Measurements from ENCODE around the gene TNP1. TPM values are rescaled to one million over a fixed set of nuclear protein-coding genes. Genes with fewer than 3 reads are reported as not detected.

Gene TNP1
- total RNA-seq, 1 donor from 2014 or later = not detected

- DNase-seq = peak; percentile 36
Measured at GRCh38 chr2:216838151-216838550, 21.7 kb downstream of the TNP1 start.

GRCh38 chr2:216837740-216838139, 22.1 kb downstream of the TNP1 start:
- DNase-seq = no peak

GRCh38 chr2:216833061-216833460, 26.8 kb downstream of the TNP1 start:
- DNase-seq = peak; percentile 40

- no peak for DNase-seq
Measured at GRCh38 chr2:216830346-216830745, 29.5 kb downstream of the TNP1 start.

DNA sequence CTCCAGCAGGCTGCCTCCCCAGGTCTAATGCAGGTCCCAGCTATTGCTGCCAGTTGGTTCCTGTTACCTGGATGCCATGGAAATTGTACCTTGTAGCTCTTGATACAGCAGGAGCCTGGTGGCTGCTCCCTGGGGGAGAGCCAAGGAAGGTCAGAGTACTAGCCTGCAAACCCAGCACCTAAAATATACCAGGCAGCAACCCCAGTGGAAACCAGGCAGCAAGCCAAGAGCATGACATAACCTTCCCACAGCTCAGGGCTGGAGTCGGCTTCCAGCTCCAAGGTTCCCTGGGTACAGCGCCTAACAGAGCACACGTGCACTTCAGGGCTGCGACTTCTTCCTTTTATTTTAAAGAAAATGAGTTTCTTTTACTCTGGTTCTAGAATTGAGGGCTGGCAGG, 30.3 kb downstream of the TNP1 start:
- DNase-seq = peak; percentile 24

- DNase-seq = no peak
Measured at GRCh38 chr2:216827073-216827720, 32.7 kb downstream of the TNP1 start.

DNA sequence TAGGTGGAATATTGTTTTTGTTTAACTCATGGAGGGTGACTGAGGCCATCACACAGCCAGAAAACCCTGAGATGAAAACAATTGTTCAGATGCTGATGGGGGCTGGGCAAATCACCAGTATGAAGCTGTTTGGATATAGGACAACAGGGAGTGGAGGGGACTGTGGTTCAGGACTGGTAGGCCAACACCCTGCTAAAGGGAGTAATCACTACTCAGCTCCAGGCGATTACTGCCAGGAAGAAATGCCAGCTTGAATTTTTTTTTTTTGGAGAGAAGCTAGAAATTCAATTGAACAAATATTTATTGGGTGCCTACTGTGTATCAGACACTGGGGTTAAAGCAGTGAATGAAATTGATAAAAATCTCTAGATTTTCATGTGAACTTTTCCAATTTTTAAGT, 37.4 kb downstream of the TNP1 start:
- no peak for DNase-seq

GRCh38 chr2:216820709-216821108, 39.2 kb downstream of the TNP1 start:
- DNase-seq = no peak

GRCh38 chr2:216819766-216820165, 40.1 kb downstream of the TNP1 start:
- no peak for DNase-seq

DNA sequence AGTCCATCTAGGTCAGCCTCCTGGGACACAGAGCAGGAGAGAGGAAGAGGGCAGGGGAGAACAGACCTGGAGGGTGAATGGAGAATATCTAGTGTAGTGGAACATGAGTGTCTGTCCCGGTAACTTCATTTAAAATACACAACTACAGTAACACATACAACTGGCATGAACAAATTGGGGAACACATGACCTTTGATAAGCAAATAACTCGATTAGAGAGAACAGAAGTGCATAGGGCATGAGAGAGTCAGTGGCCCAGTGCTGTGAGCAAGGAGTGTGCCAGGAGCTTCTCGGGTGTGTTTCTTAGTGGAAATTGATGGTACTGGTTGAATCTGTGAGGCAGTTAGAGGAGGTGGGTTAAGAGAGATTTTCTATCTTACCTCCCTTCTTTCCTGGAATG, 40.8 kb downstream of the TNP1 start:
- no peak for DNase-seq

GRCh38 chr2:216810399-216811160, 49.3 kb downstream of the TNP1 start:
- DNase-seq = no peak

Other genes with a start within 250 kb of the TNP1 start
- gene IGFBP2, start 226.6 kb downstream of the TNP1 start, total RNA-seq = 80.0 TPM
- gene IGFBP5, start 164.5 kb downstream of the TNP1 start, total RNA-seq = 246 TPM

All from skin of body (tissue), 2 donors.